Astrocyte (in vitro differentiated cells and primary cell): ENCODE data around the gene CNTNAP5. TPM values are rescaled to one million over a fixed set of nuclear protein-coding genes. Genes with fewer than 3 reads are reported as not detected.

Experiments used
- DNase-seq: peaks from one replicate; pipeline ENCODE4 v3.0.0-alpha.2; 2010; ENCODE audit warnings: low read depth
- FAIRE-seq: peaks from 2 replicates; lab custom pipeline; 2011; peaks lifted over from hg19 to GRCh38; lab: Jason Lieb, UNC
- H2AFZ ChIP-seq: 2 replicates; pipeline ENCODE4 v1.6.0; 2012; ENCODE audit warnings: low read depth, low read length, inconsistent platforms
- H3K27ac ChIP-seq: 2 replicates; pipeline ENCODE4 v1.5.1; 2011; ENCODE audit warnings: low read depth, low read length, inconsistent platforms
- H3K27me3 ChIP-seq: 2 replicates; pipeline ENCODE4 v1.6.0; 2011; ENCODE audit warnings: low read length, inconsistent platforms; ENCODE audit not compliant: insufficient read depth
- H3K36me3 ChIP-seq: 2 replicates; pipeline ENCODE4 v1.5.1; 2011; ENCODE audit warnings: low read length, inconsistent platforms; ENCODE audit not compliant: insufficient read depth
- H3K4me1 ChIP-seq: 2 replicates; pipeline ENCODE4 v1.5.1; 2011; ENCODE audit warnings: low read length, inconsistent platforms; ENCODE audit not compliant: insufficient read depth
- H3K4me2 ChIP-seq: 2 replicates; pipeline ENCODE4 v1.6.0; 2012; ENCODE audit warnings: low read length, inconsistent platforms
- H3K4me3 ChIP-seq: 2 replicates; pipeline ENCODE4 v1.5.1; 2011; ENCODE audit warnings: low read depth, mild to moderate bottlenecking, low read length, inconsistent platforms; ENCODE audit not compliant: insufficient read depth
- H3K79me2 ChIP-seq: 2 replicates; pipeline ENCODE4 v1.6.0; 2012; ENCODE audit warnings: mild to moderate bottlenecking, low read length, inconsistent platforms; ENCODE audit not compliant: insufficient read depth
- H3K9ac ChIP-seq: 2 replicates; pipeline ENCODE4 v1.6.0; 2012; ENCODE audit warnings: mild to moderate bottlenecking, low read length, inconsistent platforms
- H3K9me3 ChIP-seq: 2 replicates; pipeline ENCODE4 v1.5.1; 2012; ENCODE audit warnings: low read depth, mild to moderate bottlenecking, low read length, inconsistent platforms; ENCODE audit not compliant: insufficient read depth
- H4K20me1 ChIP-seq: 2 replicates; pipeline ENCODE4 v1.6.0; 2012; ENCODE audit warnings: low read length, inconsistent platforms; ENCODE audit not compliant: insufficient read depth
- H3K27ac Mint-ChIP-seq: one replicate; pipeline ENCODE4 v1.8.0; 2021; ENCODE audit warnings: mild to moderate bottlenecking, mixed read lengths; ENCODE audit not compliant: unreplicated experiment
- H3K27me3 Mint-ChIP-seq: one replicate; pipeline ENCODE4 v1.8.0; 2021; ENCODE audit warnings: low read depth, mixed read lengths; ENCODE audit not compliant: unreplicated experiment
- H3K36me3 Mint-ChIP-seq: one replicate; pipeline ENCODE4 v1.8.0; 2021; ENCODE audit warnings: low read depth, mixed read lengths; ENCODE audit not compliant: unreplicated experiment
- H3K4me1 Mint-ChIP-seq: one replicate; pipeline ENCODE4 v1.8.0; 2021; ENCODE audit warnings: low read depth, mixed read lengths; ENCODE audit not compliant: unreplicated experiment
- H3K4me3 Mint-ChIP-seq: one replicate; pipeline ENCODE4 v1.8.0; 2021; ENCODE audit warnings: mild to moderate bottlenecking, moderate library complexity, mixed read lengths; ENCODE audit not compliant: unreplicated experiment
- H3K9me3 Mint-ChIP-seq: one replicate; pipeline ENCODE4 v1.8.0; 2021; ENCODE audit warnings: mild to moderate bottlenecking, mixed read lengths; ENCODE audit not compliant: unreplicated experiment
- CTCF ChIP-seq: IDR thresholded peaks from 2 replicates; pipeline ENCODE4 v1.5.1; 2011; ENCODE audit warnings: low read depth, mild to moderate bottlenecking, inconsistent platforms, low read length, moderate library complexity; ENCODE audit not compliant: insufficient read depth
- EZH2 ChIP-seq: IDR thresholded peaks from 2 replicates; pipeline ENCODE4 v1.6.1; 2012; ENCODE audit warnings: mild to moderate bottlenecking, low read length, inconsistent platforms; ENCODE audit not compliant: insufficient read depth
- total RNA-seq: library from RNA; stranded (reverse); gene quantifications from 2 replicates; pipeline ENCODE4 v1.2.1, GENCODE V29; 2021

Gene CNTNAP5
- total RNA-seq, 1 donor from 2014 or later = 0.30 TPM

DNA sequence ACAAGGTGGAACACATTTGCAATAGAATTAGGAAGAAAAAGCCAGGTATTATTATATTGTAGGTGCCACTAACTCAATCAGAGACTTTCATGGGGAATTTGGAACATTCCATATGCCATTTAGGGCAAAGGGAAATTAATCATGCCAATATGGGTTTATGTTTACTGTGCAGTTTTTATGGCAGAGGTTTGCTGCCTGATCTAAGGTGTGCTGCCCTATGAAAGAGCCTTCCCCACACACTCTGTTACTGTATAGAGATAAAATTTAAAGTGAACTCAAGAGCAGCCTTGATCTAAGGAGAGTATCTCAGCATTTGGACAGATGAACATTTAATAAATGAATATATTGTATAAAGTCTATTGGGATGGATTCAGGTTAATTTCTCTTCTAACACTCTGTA is 771.6 kb downstream of the CNTNAP5 start:
- FAIRE-seq = no peak
- Histone ChIP-seq H3K9me3 (no peaks in the 10 kb centered on the region), H3K9ac (no peak overlapping the region), H3K36me3 (no peaks in the 10 kb centered on the region), H2AFZ (no peak overlapping the region), H3K4me3 (no peak overlapping the region), H3K79me2 (no peaks in the 10 kb centered on the region), H3K4me1 (no peaks in the 10 kb centered on the region), H3K27ac (no peak overlapping the region), H3K4me2 (no peak overlapping the region), H4K20me1 (no peaks in the 10 kb centered on the region), H3K27me3 (no peaks in the 10 kb centered on the region)
- H3K27me3 Mint-ChIP-seq = no peaks in the 10 kb centered on the region
- H3K9me3 Mint-ChIP-seq = no peaks in the 10 kb centered on the region
- no peak overlapping the region for H3K27ac Mint-ChIP-seq
- no peak overlapping the region for H3K4me3 Mint-ChIP-seq
- TF ChIP-seq EZH2 (no peak), CTCF (no peak)
- no peak for DNase-seq
- H3K36me3 Mint-ChIP-seq = no peaks in the 10 kb centered on the region
- peaks cover 14% of the 10 kb centered on the region for H3K4me1 Mint-ChIP-seq

- DNase-seq (peak; percentile 1), FAIRE-seq (no peak)
- H3K27me3 Mint-ChIP-seq = no peaks in the 10 kb centered on the region
- Histone ChIP-seq H3K4me3 (no peak overlapping the region), H3K4me1 (no peaks in the 10 kb centered on the region), H3K27ac (no peak overlapping the region), H3K9me3 (no peaks in the 10 kb centered on the region), H3K36me3 (no peaks in the 10 kb centered on the region), H3K9ac (no peak overlapping the region), H2AFZ (no peak overlapping the region), H3K27me3 (no peaks in the 10 kb centered on the region), H3K4me2 (no peak overlapping the region), H4K20me1 (no peaks in the 10 kb centered on the region), H3K79me2 (no peaks in the 10 kb centered on the region)
- H3K4me3 Mint-ChIP-seq = no peak overlapping the region
- peaks cover 14% of the 10 kb centered on the region for H3K4me1 Mint-ChIP-seq
- TF ChIP-seq CTCF (no peak), EZH2 (no peak)
- H3K27ac Mint-ChIP-seq = no peak overlapping the region
- no peaks in the 10 kb centered on the region for H3K36me3 Mint-ChIP-seq
- H3K9me3 Mint-ChIP-seq = no peaks in the 10 kb centered on the region
Observed at GRCh38 chr2:124797049-124797448, 772.0 kb downstream of the CNTNAP5 start.

GRCh38 chr2:124798551-124798950 is 773.5 kb downstream of the CNTNAP5 start:
- H3K9me3 Mint-ChIP-seq = no peaks in the 10 kb centered on the region
- TF ChIP-seq CTCF = no peak
- Histone ChIP-seq H3K9me3 (no peaks in the 10 kb centered on the region), H2AFZ (no peak overlapping the region), H3K79me2 (no peaks in the 10 kb centered on the region), H3K9ac (no peak overlapping the region), H3K27me3 (no peaks in the 10 kb centered on the region), H3K36me3 (no peaks in the 10 kb centered on the region), H3K27ac (no peak overlapping the region), H3K4me2 (no peak overlapping the region), H4K20me1 (no peaks in the 10 kb centered on the region), H3K4me1 (no peaks in the 10 kb centered on the region), H3K4me3 (no peak overlapping the region)
- no peak overlapping the region for H3K27ac Mint-ChIP-seq
- peaks cover 14% of the 10 kb centered on the region for H3K4me1 Mint-ChIP-seq
- H3K27me3 Mint-ChIP-seq = peaks cover 3% of the 10 kb centered on the region
- H3K4me3 Mint-ChIP-seq = no peak overlapping the region
- no peak for FAIRE-seq
- H3K36me3 Mint-ChIP-seq = no peaks in the 10 kb centered on the region
- peak; percentile 8 for DNase-seq
